H9 (cell line): ENCODE data around the gene TTC27. TPM values are rescaled to one million over a fixed set of nuclear protein-coding genes. Genes with fewer than 3 reads are reported as not detected.

Source experiments
- DNase-seq: peaks from one replicate; pipeline ENCODE4 v3.0.0-alpha.2; 2017
- H2AFZ ChIP-seq: one replicate; pipeline ENCODE4 v1.6.1; 2013; ENCODE audit warnings: mild to moderate bottlenecking, low read length, control low read depth, moderate library complexity
- H2AK5ac ChIP-seq: 2 replicates; pipeline ENCODE4 v1.6.1; 2013; ENCODE audit warnings: low read length, control low read depth, mixed read lengths; ENCODE audit not compliant: insufficient read length
- H2BK120ac ChIP-seq: one replicate; pipeline ENCODE4 v1.6.1; 2013; ENCODE audit warnings: low read depth, mild to moderate bottlenecking, low read length, control low read depth, inconsistent platforms; ENCODE audit not compliant: poor library complexity, severe bottlenecking
- H2BK12ac ChIP-seq: 2 replicates; pipeline ENCODE4 v1.6.1; 2013; ENCODE audit warnings: low read length, control low read depth, mixed read lengths, low read depth; ENCODE audit not compliant: insufficient read length
- H2BK15ac ChIP-seq: 2 replicates; pipeline ENCODE4 v1.6.1; 2013; ENCODE audit warnings: low read depth, low read length, control low read depth
- H2BK20ac ChIP-seq: one replicate; pipeline ENCODE4 v1.6.1; 2013; ENCODE audit warnings: low read depth, mild to moderate bottlenecking, low read length, control low read depth, inconsistent platforms; ENCODE audit not compliant: poor library complexity, severe bottlenecking
- H2BK5ac ChIP-seq: 2 replicates; pipeline ENCODE4 v1.6.1; 2013; ENCODE audit warnings: low read length, control low read depth, mixed read lengths; ENCODE audit not compliant: insufficient read length
- H3K14ac ChIP-seq: 2 replicates; pipeline ENCODE4 v1.6.1; 2013; ENCODE audit warnings: low read length, control low read depth; ENCODE audit not compliant: insufficient read depth
- H3K18ac ChIP-seq: 2 replicates; pipeline ENCODE4 v1.6.1; 2013; ENCODE audit warnings: low read depth, mild to moderate bottlenecking, mixed read lengths, low read length, control low read depth; ENCODE audit not compliant: insufficient read length
- H3K23ac ChIP-seq: 2 replicates; pipeline ENCODE4 v1.6.1; 2013; ENCODE audit warnings: low read length, control low read depth, mixed read lengths, low read depth; ENCODE audit not compliant: insufficient read length
- H3K23me2 ChIP-seq: 2 replicates; pipeline ENCODE4 v1.6.1; 2013; ENCODE audit warnings: low read depth, mild to moderate bottlenecking, mixed read lengths, low read length, control low read depth; ENCODE audit not compliant: insufficient read length, poor library complexity, severe bottlenecking
- H3K27ac ChIP-seq: 2 replicates; pipeline ENCODE4 v1.5.1; 2013; ENCODE audit warnings: low read length, control low read depth, mixed read lengths, low read depth; ENCODE audit not compliant: insufficient read length
- H3K27me3 ChIP-seq: 2 replicates; pipeline ENCODE4 v1.6.1; 2013; ENCODE audit warnings: low read length, control low read depth, inconsistent platforms; ENCODE audit not compliant: insufficient read depth
- H3K4ac ChIP-seq: 2 replicates; pipeline ENCODE4 v1.6.1; 2013; ENCODE audit warnings: low read depth, mild to moderate bottlenecking, control low read depth, inconsistent platforms, low read length, moderate library complexity
- H3K4me1 ChIP-seq: 2 replicates; pipeline ENCODE4 v1.6.1; 2013; ENCODE audit warnings: low read length, control low read depth, inconsistent platforms; ENCODE audit not compliant: insufficient read depth
- H3K4me2 ChIP-seq: 2 replicates; pipeline ENCODE4 v1.6.1; 2013; ENCODE audit warnings: low read length, control low read depth, mixed read lengths; ENCODE audit not compliant: insufficient read length, insufficient read depth
- H3K56ac ChIP-seq: 2 replicates; pipeline ENCODE4 v1.6.1; 2013; ENCODE audit warnings: low read depth, mild to moderate bottlenecking, mixed read lengths, low read length, control low read depth; ENCODE audit not compliant: insufficient read length
- H3K79me1 ChIP-seq: 2 replicates; pipeline ENCODE4 v1.6.1; 2013; ENCODE audit warnings: low read depth, mild to moderate bottlenecking, moderate library complexity, low read length, control low read depth, inconsistent platforms; ENCODE audit not compliant: insufficient read depth, poor library complexity, severe bottlenecking
- H3K79me2 ChIP-seq: 2 replicates; pipeline ENCODE4 v1.6.1; 2013; ENCODE audit warnings: low read length, control low read depth, inconsistent platforms; ENCODE audit not compliant: insufficient read depth
- H3K9ac ChIP-seq: 2 replicates; pipeline ENCODE4 v1.6.1; 2013; ENCODE audit warnings: low read length, control low read depth, mixed read lengths; ENCODE audit not compliant: insufficient read length; ENCODE audit errors: extremely low read depth
- H3K9me3 ChIP-seq: one replicate; pipeline ENCODE4 v1.6.1; 2013; ENCODE audit warnings: low read depth, low read length, inconsistent platforms; ENCODE audit not compliant: control insufficient read depth
- H3T11ph ChIP-seq: one replicate; pipeline ENCODE4 v1.6.1; 2013; ENCODE audit warnings: mild to moderate bottlenecking, low read length, control low read depth, inconsistent platforms
- H4K20me1 ChIP-seq: one replicate; pipeline ENCODE4 v1.6.1; 2013; ENCODE audit not compliant: control insufficient read depth, insufficient read length, insufficient read depth
- H4K5ac ChIP-seq: 2 replicates; pipeline ENCODE4 v1.6.1; 2013; ENCODE audit warnings: low read depth, mild to moderate bottlenecking, mixed read lengths, low read length, control low read depth; ENCODE audit not compliant: insufficient read length
- H4K8ac ChIP-seq: replicated peaks from 2 replicates; pipeline ENCODE4 v1.6.1; 2013; ENCODE audit warnings: low read length, control low read depth, mixed read lengths, low read depth; ENCODE audit not compliant: insufficient read length
- H4K91ac ChIP-seq: 2 replicates; pipeline ENCODE4 v1.6.1; 2013; ENCODE audit warnings: low read depth, mild to moderate bottlenecking, moderate library complexity, mixed read lengths, low read length, control low read depth; ENCODE audit not compliant: insufficient read length
- H3K27ac Mint-ChIP-seq, 3 experiments: 2 replicates in 2 of 3; 3 replicates in 1 of 3; pipeline ENCODE4 v1.8.0; 2020 to 2021; ENCODE audit warnings: mixed read lengths in 3 of 3, mild to moderate bottlenecking in 1 of 3, moderate library complexity in 1 of 3
- H3K27me3 Mint-ChIP-seq: 2 replicates; pipeline ENCODE4 v1.8.0; 2021; ENCODE audit warnings: low read depth, mild to moderate bottlenecking, moderate library complexity, mixed read lengths
- H3K36me3 Mint-ChIP-seq, 3 experiments: 2 replicates in 2 of 3; 3 replicates in 1 of 3; pipeline ENCODE4 v1.8.0; 2020 to 2021; ENCODE audit warnings: low read depth in 3 of 3, mixed read lengths in 3 of 3; ENCODE audit not compliant: insufficient read depth in 1 of 3
- H3K4me1 Mint-ChIP-seq, 2 experiments: 2 replicates each; pipeline ENCODE4 v1.8.0; 2020; ENCODE audit warnings: mixed read lengths in 2 of 2
- H3K4me3 Mint-ChIP-seq, 2 experiments: 2 replicates in 1 of 2; 3 replicates in 1 of 2; pipeline ENCODE4 v1.8.0; 2020 to 2021; ENCODE audit warnings: mild to moderate bottlenecking in 2 of 2, mixed read lengths in 2 of 2, moderate library complexity in 1 of 2
- H3K9me3 Mint-ChIP-seq, 2 experiments: 2 replicates in 1 of 2; 3 replicates in 1 of 2; pipeline ENCODE4 v1.8.0; 2020; ENCODE audit warnings: mild to moderate bottlenecking in 2 of 2, mixed read lengths in 2 of 2, moderate library complexity in 1 of 2
- WGBS: extraction: QIAGEN DNeasy Blood & Tissue Kit; methylation state at CpG from one replicate; pipeline ENCODE4 v1.1.7; 2013; ENCODE audit warnings: missing lambda C conversion rate, low lambda C conversion rate, mixed read lengths; ENCODE audit not compliant: insufficient read length; ENCODE audit errors: extremely low coverage; 5-methylcytosine and 5-hydroxymethylcytosine counted together
- total RNA-seq: library from RNA; stranded (reverse); gene quantifications from 2 replicates; pipeline ENCODE4 v1.2.1, GENCODE V29; 2021
- TF ChIP-seq, protein P1 (sequence below): fragments of 200-600 bp; sonication (generic); conservative IDR thresholded peaks from 3 replicates; pipeline ENCODE4 v1.8.0; 2021; ENCODE audit warnings: antibody characterized with exemption, mild to moderate bottlenecking

TTC27 gene
- total RNA-seq, 1 experiment from 2014 or later: 26.0 TPM

GRCh38 chr2:32810909-32811495 lies 183.2 kb downstream of the TTC27 start:
- Histone ChIP-seq H3K9me3 (no peaks in the 10 kb centered on the region), H3K14ac (no peak overlapping the region), H3K27me3 (no peaks in the 10 kb centered on the region), H3K4me1 (no peaks in the 10 kb centered on the region; the same call in 1 of the 2 replicates), H3K27ac (no peak overlapping the region), H3K23me2 (no peaks in the 10 kb centered on the region), H2AK5ac (no peak overlapping the region), H4K91ac (no peak overlapping the region), H2BK12ac (no peak overlapping the region), H2BK15ac (no peak overlapping the region), H3T11ph (no peak overlapping the region), H3K56ac (no peak overlapping the region), H2BK120ac (no peak overlapping the region), H3K4me2 (no peak overlapping the region), H3K79me2 (no peaks in the 10 kb centered on the region), H3K18ac (no peak overlapping the region), H4K8ac (no peak overlapping the region), H3K4ac (no peak overlapping the region), H2BK20ac (no peak overlapping the region), H3K9ac (no peak overlapping the region), H4K20me1 (no peaks in the 10 kb centered on the region), H2AFZ (no peak overlapping the region), H4K5ac (no peak overlapping the region), H3K23ac (no peak overlapping the region), H2BK5ac (no peak overlapping the region), H3K79me1 (no peaks in the 10 kb centered on the region)
- no peak for DNase-seq
- Mint-ChIP-seq H3K36me3 (no peaks in the 10 kb centered on the region), H3K27me3 (no peaks in the 10 kb centered on the region), H3K27ac (no peak overlapping the region), H3K9me3 (no peaks in the 10 kb centered on the region), H3K4me1 (no peaks in the 10 kb centered on the region), H3K4me3 (no peak overlapping the region)
- no CpG with 5 or more reads among the region's 4 CpGs for WGBS
- TF ChIP-seq, protein P1, sequence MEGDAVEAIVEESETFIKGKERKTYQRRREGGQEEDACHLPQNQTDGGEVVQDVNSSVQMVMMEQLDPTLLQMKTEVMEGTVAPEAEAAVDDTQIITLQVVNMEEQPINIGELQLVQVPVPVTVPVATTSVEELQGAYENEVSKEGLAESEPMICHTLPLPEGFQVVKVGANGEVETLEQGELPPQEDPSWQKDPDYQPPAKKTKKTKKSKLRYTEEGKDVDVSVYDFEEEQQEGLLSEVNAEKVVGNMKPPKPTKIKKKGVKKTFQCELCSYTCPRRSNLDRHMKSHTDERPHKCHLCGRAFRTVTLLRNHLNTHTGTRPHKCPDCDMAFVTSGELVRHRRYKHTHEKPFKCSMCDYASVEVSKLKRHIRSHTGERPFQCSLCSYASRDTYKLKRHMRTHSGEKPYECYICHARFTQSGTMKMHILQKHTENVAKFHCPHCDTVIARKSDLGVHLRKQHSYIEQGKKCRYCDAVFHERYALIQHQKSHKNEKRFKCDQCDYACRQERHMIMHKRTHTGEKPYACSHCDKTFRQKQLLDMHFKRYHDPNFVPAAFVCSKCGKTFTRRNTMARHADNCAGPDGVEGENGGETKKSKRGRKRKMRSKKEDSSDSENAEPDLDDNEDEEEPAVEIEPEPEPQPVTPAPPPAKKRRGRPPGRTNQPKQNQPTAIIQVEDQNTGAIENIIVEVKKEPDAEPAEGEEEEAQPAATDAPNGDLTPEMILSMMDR: no peak
